Panc1 (cell line): Measurements from ENCODE around the gene MAGOH. TPM values are rescaled to one million over a fixed set of nuclear protein-coding genes. Genes with fewer than 3 reads are reported as not detected.
A peak's percentile ranks its signal among the peaks of the same experiment; 100 is the strongest.

ENCODE experiments used
- ATAC-seq: fragments of 200-7000 bp; cut with Tn5 transposase; 2 replicates; pipeline ENCODE4 v1.9.1; 2020; ENCODE audit warnings: mild to moderate bottlenecking, moderate library complexity
- BruUV-seq: library from RNA; stranded (reverse); fragments of 400-500 nt; replicated peaks from 2 replicates; lab custom pipeline; 2021; lab: Mats Ljungman, UMichigan
- CTCF ChIA-PET: fragments of 300-600 bp; sonication (Branson Sonifier 250); formaldehyde crosslinking; loops from one replicate; lab custom pipeline; 2022; ENCODE audit warnings: antibody characterized with exemption; lab: Charles Lee
- POLR2A ChIA-PET: fragments of 300-600 bp; sonication (Branson Sonifier 250); formaldehyde crosslinking; loops from one replicate; lab custom pipeline; 2022; ENCODE audit warnings: antibody characterized with exemption; lab: Charles Lee
- DNase-seq: peaks from one replicate; pipeline ENCODE4 v3.0.0-alpha.2; 2010; ENCODE audit warnings: low read depth, low spot score
- H3K27ac ChIP-seq: 2 replicates; pipeline ENCODE4 v1.5.1; 2011; ENCODE audit warnings: mild to moderate bottlenecking, low read length, inconsistent platforms
- H3K27me3 ChIP-seq: fragments of 200-500 bp; sonication (Bioruptor generic); 2 replicates; pipeline ENCODE4 v1.6.0; 2014; ENCODE audit warnings: low read length, inconsistent platforms; ENCODE audit not compliant: control insufficient read depth, insufficient read depth
- H3K36me3 ChIP-seq: fragments of 200-500 bp; sonication (Bioruptor generic); 2 replicates; pipeline ENCODE4 v1.5.1; 2014; ENCODE audit warnings: inconsistent platforms, mild to moderate bottlenecking, low read length, moderate library complexity; ENCODE audit not compliant: control insufficient read depth, insufficient read depth
- H3K4me1 ChIP-seq: 2 replicates; pipeline ENCODE4 v1.5.1; 2011; ENCODE audit warnings: inconsistent platforms, mild to moderate bottlenecking, low read length, moderate library complexity; ENCODE audit not compliant: control insufficient read depth, insufficient read depth
- H3K4me3 ChIP-seq, 2 experiments: 2 replicates each; pipeline ENCODE4 v1.5.1; 2011 to 2012; ENCODE audit warnings: low read depth in 2 of 2, low read length in 2 of 2, mild to moderate bottlenecking in 2 of 2, inconsistent platforms in 1 of 2, moderate library complexity in 1 of 2
- H3K9me3 ChIP-seq: fragments of 200-500 bp; sonication (Bioruptor generic); 2 replicates; pipeline ENCODE4 v1.5.1; 2014; ENCODE audit warnings: low read depth, mild to moderate bottlenecking, inconsistent platforms, low read length, moderate library complexity; ENCODE audit not compliant: control insufficient read depth, insufficient read depth
- POLR2AphosphoS5 ChIP-seq: IDR thresholded peaks from 2 replicates; pipeline ENCODE4 v1.6.1; 2012; ENCODE audit warnings: mild to moderate bottlenecking, low read depth, low read length, moderate library complexity
- SIN3A ChIP-seq: IDR thresholded peaks from 2 replicates; pipeline ENCODE4 v1.6.1; 2012; ENCODE audit warnings: low read depth, mild to moderate bottlenecking, low read length, moderate library complexity, borderline replicate concordance; ENCODE audit not compliant: insufficient read depth
- TCF7L2 ChIP-seq: IDR thresholded peaks from 2 replicates; pipeline ENCODE4 v1.6.1; 2011; ENCODE audit warnings: mild to moderate bottlenecking, low read depth, low read length, inconsistent platforms
- in situ Hi-C: cut with HindIII; loops from 2 replicates; pipeline ENCODE4 v1.10.0; 2016; ENCODE audit warnings: low sequenced_read_pairs, low pct_unique_long_range_greater_than_20kb
- intact Hi-C: fragments of 100-400 bp; cut with micrococcal nuclease; formaldehyde crosslinking; loops from one replicate; pipeline ENCODE4 v1.10.0; 2022; ENCODE audit not compliant: unreplicated experiment
- total RNA-seq: library from RNA; stranded (reverse); gene quantifications from one replicate; pipeline ENCODE4 v1.2.1, GENCODE V29; 2021; ENCODE audit not compliant: unreplicated experiment
- TF ChIP-seq, protein P1 (sequence below): fragments of 450-650 bp; IDR thresholded peaks from 2 replicates; pipeline ENCODE4 v1.5.1; 2017; ENCODE audit warnings: mild to moderate bottlenecking
- TF ChIP-seq, protein P2 (sequence below), 2 experiments: IDR thresholded peaks; 2 replicates each; pipeline ENCODE4 v1.6.1; 2011 to 2012; ENCODE audit warnings: low read depth in 2 of 2, control low read depth in 1 of 2, low read length in 1 of 2, mild to moderate bottlenecking in 1 of 2, moderate library complexity in 1 of 2; ENCODE audit not compliant: insufficient read depth in 1 of 2

The MAGOH gene
- total RNA-seq, 1 experiment from 2014 or later = 63.8 TPM

DNA sequence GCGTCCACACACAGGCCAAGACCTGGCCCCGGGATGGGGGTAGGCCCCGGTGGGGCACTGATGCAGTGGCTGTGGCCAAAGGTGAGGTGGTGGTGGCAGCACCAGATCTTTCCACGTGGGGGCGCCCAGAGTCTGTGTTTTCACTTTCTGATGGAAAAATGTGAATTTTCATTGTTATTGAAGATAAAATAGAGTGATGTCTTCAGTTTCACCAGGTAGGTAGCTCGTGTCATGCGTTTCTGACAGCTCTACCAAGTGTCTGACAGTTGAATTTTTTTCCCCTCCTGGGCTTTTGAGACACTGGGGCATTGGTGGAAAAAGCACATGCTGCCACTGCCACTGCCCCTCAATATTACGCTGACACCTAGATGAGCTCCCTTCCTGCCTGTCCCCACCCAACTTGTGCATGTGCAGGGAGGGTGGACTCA lies 40.0 kb upstream of the MAGOH start:
- ChIA-PET CTCF (interaction anchor here (0.6 to 2.8 kb wide), 7 partner anchors 84 to 433 kb away, joined by 3 to 45 read pairs (median 6); no protein-coding TSS in a partner anchor), POLR2A (interaction anchor here (0.7 kb wide), 1 partner anchor 49 kb away, joined by 7 read pairs; no protein-coding TSS in a partner anchor)
- BruUV-seq = no TSS peak
- in situ Hi-C loops (no loop called here), intact Hi-C loops (loop anchor here (1.0 kb wide), 1 partner anchor 115 kb away; no protein-coding TSS in a partner anchor)
- H3K27ac ChIP-seq = no peak overlapping the region
- DNase-seq (peak; percentile 13), ATAC-seq (peak; percentile 73)
- no peaks in the 10 kb centered on the region; the same call in 1 of the 2 replicates for H3K36me3 ChIP-seq
- H3K4me1 ChIP-seq = no peaks in the 10 kb centered on the region
- H3K4me3 ChIP-seq = no peak overlapping the region
- H3K27me3 ChIP-seq = no peaks in the 10 kb centered on the region
- TF ChIP-seq, protein P1, sequence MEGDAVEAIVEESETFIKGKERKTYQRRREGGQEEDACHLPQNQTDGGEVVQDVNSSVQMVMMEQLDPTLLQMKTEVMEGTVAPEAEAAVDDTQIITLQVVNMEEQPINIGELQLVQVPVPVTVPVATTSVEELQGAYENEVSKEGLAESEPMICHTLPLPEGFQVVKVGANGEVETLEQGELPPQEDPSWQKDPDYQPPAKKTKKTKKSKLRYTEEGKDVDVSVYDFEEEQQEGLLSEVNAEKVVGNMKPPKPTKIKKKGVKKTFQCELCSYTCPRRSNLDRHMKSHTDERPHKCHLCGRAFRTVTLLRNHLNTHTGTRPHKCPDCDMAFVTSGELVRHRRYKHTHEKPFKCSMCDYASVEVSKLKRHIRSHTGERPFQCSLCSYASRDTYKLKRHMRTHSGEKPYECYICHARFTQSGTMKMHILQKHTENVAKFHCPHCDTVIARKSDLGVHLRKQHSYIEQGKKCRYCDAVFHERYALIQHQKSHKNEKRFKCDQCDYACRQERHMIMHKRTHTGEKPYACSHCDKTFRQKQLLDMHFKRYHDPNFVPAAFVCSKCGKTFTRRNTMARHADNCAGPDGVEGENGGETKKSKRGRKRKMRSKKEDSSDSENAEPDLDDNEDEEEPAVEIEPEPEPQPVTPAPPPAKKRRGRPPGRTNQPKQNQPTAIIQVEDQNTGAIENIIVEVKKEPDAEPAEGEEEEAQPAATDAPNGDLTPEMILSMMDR = peak; percentile 92
- TF ChIP-seq TCF7L2 (no peak), SIN3A (no peak)
- TF ChIP-seq, protein P2, sequence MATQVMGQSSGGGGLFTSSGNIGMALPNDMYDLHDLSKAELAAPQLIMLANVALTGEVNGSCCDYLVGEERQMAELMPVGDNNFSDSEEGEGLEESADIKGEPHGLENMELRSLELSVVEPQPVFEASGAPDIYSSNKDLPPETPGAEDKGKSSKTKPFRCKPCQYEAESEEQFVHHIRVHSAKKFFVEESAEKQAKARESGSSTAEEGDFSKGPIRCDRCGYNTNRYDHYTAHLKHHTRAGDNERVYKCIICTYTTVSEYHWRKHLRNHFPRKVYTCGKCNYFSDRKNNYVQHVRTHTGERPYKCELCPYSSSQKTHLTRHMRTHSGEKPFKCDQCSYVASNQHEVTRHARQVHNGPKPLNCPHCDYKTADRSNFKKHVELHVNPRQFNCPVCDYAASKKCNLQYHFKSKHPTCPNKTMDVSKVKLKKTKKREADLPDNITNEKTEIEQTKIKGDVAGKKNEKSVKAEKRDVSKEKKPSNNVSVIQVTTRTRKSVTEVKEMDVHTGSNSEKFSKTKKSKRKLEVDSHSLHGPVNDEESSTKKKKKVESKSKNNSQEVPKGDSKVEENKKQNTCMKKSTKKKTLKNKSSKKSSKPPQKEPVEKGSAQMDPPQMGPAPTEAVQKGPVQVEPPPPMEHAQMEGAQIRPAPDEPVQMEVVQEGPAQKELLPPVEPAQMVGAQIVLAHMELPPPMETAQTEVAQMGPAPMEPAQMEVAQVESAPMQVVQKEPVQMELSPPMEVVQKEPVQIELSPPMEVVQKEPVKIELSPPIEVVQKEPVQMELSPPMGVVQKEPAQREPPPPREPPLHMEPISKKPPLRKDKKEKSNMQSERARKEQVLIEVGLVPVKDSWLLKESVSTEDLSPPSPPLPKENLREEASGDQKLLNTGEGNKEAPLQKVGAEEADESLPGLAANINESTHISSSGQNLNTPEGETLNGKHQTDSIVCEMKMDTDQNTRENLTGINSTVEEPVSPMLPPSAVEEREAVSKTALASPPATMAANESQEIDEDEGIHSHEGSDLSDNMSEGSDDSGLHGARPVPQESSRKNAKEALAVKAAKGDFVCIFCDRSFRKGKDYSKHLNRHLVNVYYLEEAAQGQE (IDR thresholded peaks at IDR 0.05; ENCODE audit: insufficient read depth in 1 of 2, low read depth in 2 of 2, low read length in 1 of 2) = no peak
- no peaks in the 10 kb centered on the region for H3K9me3 ChIP-seq

DNA sequence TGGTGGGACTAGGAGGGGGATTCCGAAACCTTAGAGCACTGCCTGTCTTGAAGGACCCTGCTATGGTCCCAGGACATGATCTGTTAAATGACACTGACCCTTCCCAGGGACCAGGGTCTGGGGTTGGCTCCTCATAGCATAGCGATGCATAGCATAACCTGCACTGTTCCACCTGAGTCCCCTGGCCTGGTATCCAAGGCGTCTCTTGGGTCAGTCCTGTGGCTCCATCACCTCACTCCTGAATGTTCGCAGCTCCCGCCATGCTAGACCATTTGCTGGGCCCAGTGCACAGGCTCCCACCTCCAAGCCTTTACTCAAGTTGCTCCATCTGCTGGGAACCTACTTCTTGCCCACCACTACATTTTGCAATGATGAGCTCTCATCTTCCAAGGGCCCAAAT lies 39.0 kb upstream of the MAGOH start:
- DNase-seq (no peak), ATAC-seq (no peak)
- ChIA-PET POLR2A (no interaction called here), CTCF (interaction anchor here (2.8 kb wide), 1 partner anchor 115 kb away, joined by 45 read pairs; no protein-coding TSS in a partner anchor)
- Histone ChIP-seq H3K27me3 (no peaks in the 10 kb centered on the region), H3K4me1 (no peaks in the 10 kb centered on the region), H3K9me3 (no peaks in the 10 kb centered on the region), H3K4me3 (no peak overlapping the region), H3K36me3 (no peaks in the 10 kb centered on the region; the same call in 1 of the 2 replicates), H3K27ac (no peak overlapping the region)
- intact Hi-C loops (no loop called here), in situ Hi-C loops (no loop called here)
- no TSS peak for BruUV-seq
- TF ChIP-seq, protein P1 = no peak
- TF ChIP-seq POLR2AphosphoS5 = no peak
- TF ChIP-seq TCF7L2 = no peak
- TF ChIP-seq SIN3A = no peak
- TF ChIP-seq, protein P2 (IDR thresholded peaks at IDR 0.05; ENCODE audit: insufficient read depth in 1 of 2, low read depth in 2 of 2, low read length in 1 of 2) = no peak
